Caco-2 (cell line): Measurements from ENCODE around the gene ARHGAP29. TPM values are rescaled to one million over a fixed set of nuclear protein-coding genes. Genes with fewer than 3 reads are reported as not detected.

Experiments used
- BruUV-seq: library from RNA; stranded (reverse); fragments of 400-500 nt; replicated peaks from 2 replicates; lab custom pipeline; 2021; lab: Mats Ljungman, UMichigan
- CTCF ChIA-PET: fragments of 300-600 bp; sonication (Branson Sonifier 250); formaldehyde crosslinking; loops from one replicate; lab custom pipeline; 2022; ENCODE audit warnings: antibody characterized with exemption; lab: Charles Lee
- POLR2A ChIA-PET: fragments of 300-600 bp; sonication (Branson Sonifier 250); formaldehyde crosslinking; loops from one replicate; lab custom pipeline; 2022; ENCODE audit warnings: antibody characterized with exemption; lab: Charles Lee
- DNase-seq, 2 experiments: peaks; one replicate each; pipeline versions ENCODE4 v3.0.0 to v3.0.0-alpha.2; 2020 to 2022
- H3K27me3 ChIP-seq: replicated peaks from 2 replicates; pipeline ENCODE4 v1.6.0; 2011; ENCODE audit warnings: low read length; ENCODE audit not compliant: control insufficient read depth, insufficient read depth
- H3K36me3 ChIP-seq: 2 replicates; pipeline ENCODE4 v1.5.1; 2011; ENCODE audit warnings: low read length; ENCODE audit not compliant: control insufficient read depth, insufficient read depth
- H3K4me1 ChIP-seq: fragments of 250-450 bp; sonication (Bioruptor Pico); 2 replicates; pipeline ENCODE4 v1.5.1; 2020; ENCODE audit warnings: mild to moderate bottlenecking
- H3K4me3 ChIP-seq: 2 replicates; pipeline ENCODE4 v1.5.1; 2011; ENCODE audit warnings: low read depth, mild to moderate bottlenecking, control low read depth, low read length
- H3K9me3 ChIP-seq: fragments of 250-450 bp; sonication (Bioruptor Pico); 2 replicates; pipeline ENCODE4 v1.5.1; 2020; ENCODE audit warnings: mild to moderate bottlenecking, moderate library complexity
- H3K27ac Mint-ChIP-seq: one replicate; pipeline ENCODE4 v1.8.0; 2022; ENCODE audit warnings: mixed read lengths; ENCODE audit not compliant: unreplicated experiment
- H3K27me3 Mint-ChIP-seq: one replicate; pipeline ENCODE4 v1.8.0; 2022; ENCODE audit warnings: mixed read lengths; ENCODE audit not compliant: insufficient read depth, unreplicated experiment
- H3K36me3 Mint-ChIP-seq: one replicate; pipeline ENCODE4 v1.8.0; 2022; ENCODE audit warnings: mild to moderate bottlenecking, mixed read lengths; ENCODE audit not compliant: insufficient read depth, unreplicated experiment
- H3K4me1 Mint-ChIP-seq: one replicate; pipeline ENCODE4 v1.8.0; 2022; ENCODE audit warnings: low read depth, mixed read lengths; ENCODE audit not compliant: unreplicated experiment
- H3K4me3 Mint-ChIP-seq: one replicate; pipeline ENCODE4 v1.8.0; 2022; ENCODE audit warnings: mild to moderate bottlenecking, moderate library complexity, mixed read lengths; ENCODE audit not compliant: unreplicated experiment
- H3K9me3 Mint-ChIP-seq: one replicate; pipeline ENCODE4 v1.8.0; 2022; ENCODE audit warnings: mixed read lengths; ENCODE audit not compliant: unreplicated experiment
- CTCF ChIP-seq, 2 experiments: fragments of 200-600 bp in 1 of 2; IDR thresholded peaks; 1 replicate in 1 of 2; 2 replicates in 1 of 2; pipeline versions ENCODE4 v1.5.1 to v1.8.0; 2011 to 2022; ENCODE audit warnings: antibody characterized with exemption in 1 of 2, control low read depth in 1 of 2, inconsistent platforms in 1 of 2, low read depth in 1 of 2, low read length in 1 of 2, mild to moderate bottlenecking in 1 of 2, moderate library complexity in 1 of 2; ENCODE audit not compliant: insufficient read depth in 1 of 2, severe bottlenecking in 1 of 2, unreplicated experiment in 1 of 2
- intact Hi-C: fragments of 100-400 bp; cut with micrococcal nuclease; formaldehyde crosslinking; loops from one replicate; pipeline ENCODE4 v1.10.0; 2022; ENCODE audit not compliant: unreplicated experiment
- total RNA-seq: library from RNA; stranded (reverse); gene quantifications from 2 replicates; pipeline ENCODE4 v1.2.3, GENCODE V29; 2022

ARHGAP29 gene
- total RNA-seq, 1 experiment from 2014 or later: 30.3 TPM

- no peaks in the 10 kb centered on the region for H3K9me3 ChIP-seq
- Mint-ChIP-seq H3K27ac (no peak overlapping the region), H3K9me3 (no peaks in the 10 kb centered on the region), H3K4me1 (no peaks in the 10 kb centered on the region), H3K27me3 (no peaks in the 10 kb centered on the region), H3K4me3 (no peak overlapping the region), H3K36me3 (no peaks in the 10 kb centered on the region)
- no peak for TF ChIP-seq CTCF (IDR thresholded peaks at IDR 0.05; ENCODE audit: insufficient read depth in 1 of 2, low read depth in 1 of 2, low read length in 1 of 2, severe bottlenecking in 1 of 2, unreplicated experiment in 1 of 2)
- no peak overlapping the region for H3K4me3 ChIP-seq
- no peaks in the 10 kb centered on the region for H3K27me3 ChIP-seq
- POLR2A ChIA-PET: no interaction called here
- DNase-seq: no peak
- intact Hi-C loops: no loop called here
- H3K4me1 ChIP-seq: no peaks in the 10 kb centered on the region
- no peaks in the 10 kb centered on the region for H3K36me3 ChIP-seq
- BruUV-seq: no TSS peak
- CTCF ChIA-PET: no interaction called here
These were observed 92.5 kb downstream of the ARHGAP29 start for GRCh38 chr1:94144836-94145235.

GRCh38 chr1:94143809-94144176 lies 93.6 kb downstream of the ARHGAP29 start:
- Histone ChIP-seq H3K27me3 (no peaks in the 10 kb centered on the region), H3K9me3 (no peaks in the 10 kb centered on the region), H3K4me3 (no peak overlapping the region), H3K36me3 (no peaks in the 10 kb centered on the region), H3K4me1 (no peaks in the 10 kb centered on the region)
- ChIA-PET POLR2A (no interaction called here), CTCF (no interaction called here)
- no peak overlapping the region for H3K27ac Mint-ChIP-seq
- no peak overlapping the region for H3K4me3 Mint-ChIP-seq
- no peaks in the 10 kb centered on the region for H3K36me3 Mint-ChIP-seq
- intact Hi-C loops: no loop called here
- no peak for DNase-seq
- no peak for TF ChIP-seq CTCF (IDR thresholded peaks at IDR 0.05; ENCODE audit: insufficient read depth in 1 of 2, low read depth in 1 of 2, low read length in 1 of 2, severe bottlenecking in 1 of 2, unreplicated experiment in 1 of 2)
- H3K9me3 Mint-ChIP-seq: no peaks in the 10 kb centered on the region
- BruUV-seq: no TSS peak
- no peaks in the 10 kb centered on the region for H3K4me1 Mint-ChIP-seq
- H3K27me3 Mint-ChIP-seq: no peaks in the 10 kb centered on the region

- no TSS peak for BruUV-seq
- Histone ChIP-seq H3K4me1 (no peaks in the 10 kb centered on the region), H3K4me3 (no peak overlapping the region), H3K36me3 (no peaks in the 10 kb centered on the region), H3K9me3 (no peaks in the 10 kb centered on the region), H3K27me3 (no peaks in the 10 kb centered on the region)
- no peak for TF ChIP-seq CTCF (IDR thresholded peaks at IDR 0.05; ENCODE audit: insufficient read depth in 1 of 2, low read depth in 1 of 2, low read length in 1 of 2, severe bottlenecking in 1 of 2, unreplicated experiment in 1 of 2)
- DNase-seq: no peak
- ChIA-PET CTCF (no interaction called here), POLR2A (no interaction called here)
- no peaks in the 10 kb centered on the region for H3K9me3 Mint-ChIP-seq
- no peaks in the 10 kb centered on the region for H3K36me3 Mint-ChIP-seq
- no peaks in the 10 kb centered on the region for H3K4me1 Mint-ChIP-seq
- no peaks in the 10 kb centered on the region for H3K27me3 Mint-ChIP-seq
- no peak overlapping the region for H3K4me3 Mint-ChIP-seq
- intact Hi-C loops: no loop called here
- no peak overlapping the region for H3K27ac Mint-ChIP-seq
These were observed 94.1 kb downstream of the ARHGAP29 start for GRCh38 chr1:94143173-94143808.
